GM23248 (cell line): Measurements from ENCODE around the gene PCDHA2.

Source experiments
- EZH2 ChIP-seq: fragments of 200-600 bp; sonication (generic); IDR thresholded peaks from 2 replicates; pipeline ENCODE4 v1.6.1; 2018; ENCODE audit warnings: antibody characterized with exemption, mild to moderate bottlenecking; ENCODE audit not compliant: insufficient read depth, poor library complexity, severe bottlenecking
- EZH2phosphoT487 ChIP-seq: fragments of 200-600 bp; sonication (generic); IDR thresholded peaks from 2 replicates; pipeline ENCODE4 v1.6.1; 2018; ENCODE audit warnings: antibody characterized with exemption, moderate library complexity, mild to moderate bottlenecking, low read depth; ENCODE audit not compliant: insufficient read depth

- no peak for TF ChIP-seq EZH2
- TF ChIP-seq EZH2phosphoT487, result no peak
These were observed 14.1 kb upstream of the PCDHA2 start for GRCh38 chr5:140780512-140780911.
